ENCODE results near the gene RELN. TPM values are rescaled to one million over a fixed set of nuclear protein-coding genes. Genes with fewer than 3 reads are reported as not detected.

RELN gene
- total RNA-seq, 1 experiment from 2014 or later = 0.20 TPM

DNA sequence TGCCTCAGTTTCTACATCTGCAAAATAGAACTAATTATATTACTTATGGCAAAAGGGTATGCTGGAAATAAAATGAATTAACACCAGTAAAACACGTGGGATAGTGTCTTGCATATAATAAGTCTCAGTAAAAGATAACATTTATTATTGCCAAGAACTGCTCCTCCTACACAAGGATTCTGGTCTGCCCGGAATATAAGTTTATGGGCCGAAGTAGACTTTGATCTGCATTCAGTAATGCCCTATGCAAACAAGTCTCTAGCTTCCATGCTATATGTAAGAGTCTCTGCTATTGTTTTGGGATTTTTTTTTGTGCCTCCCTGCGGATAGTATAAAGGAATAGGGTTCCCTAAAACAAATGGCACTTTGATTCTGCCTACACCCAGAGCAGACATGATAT is 417.9 kb downstream of the RELN start (continued):
- TF ChIP-seq, protein P1, sequence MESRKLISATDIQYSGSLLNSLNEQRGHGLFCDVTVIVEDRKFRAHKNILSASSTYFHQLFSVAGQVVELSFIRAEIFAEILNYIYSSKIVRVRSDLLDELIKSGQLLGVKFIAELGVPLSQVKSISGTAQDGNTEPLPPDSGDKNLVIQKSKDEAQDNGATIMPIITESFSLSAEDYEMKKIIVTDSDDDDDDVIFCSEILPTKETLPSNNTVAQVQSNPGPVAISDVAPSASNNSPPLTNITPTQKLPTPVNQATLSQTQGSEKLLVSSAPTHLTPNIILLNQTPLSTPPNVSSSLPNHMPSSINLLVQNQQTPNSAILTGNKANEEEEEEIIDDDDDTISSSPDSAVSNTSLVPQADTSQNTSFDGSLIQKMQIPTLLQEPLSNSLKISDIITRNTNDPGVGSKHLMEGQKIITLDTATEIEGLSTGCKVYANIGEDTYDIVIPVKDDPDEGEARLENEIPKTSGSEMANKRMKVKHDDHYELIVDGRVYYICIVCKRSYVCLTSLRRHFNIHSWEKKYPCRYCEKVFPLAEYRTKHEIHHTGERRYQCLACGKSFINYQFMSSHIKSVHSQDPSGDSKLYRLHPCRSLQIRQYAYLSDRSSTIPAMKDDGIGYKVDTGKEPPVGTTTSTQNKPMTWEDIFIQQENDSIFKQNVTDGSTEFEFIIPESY (IDR thresholded peaks at IDR 0.05; ENCODE audit: extremely low read depth, insufficient replicate concordance, low read length) = no peak
- TF ChIP-seq, protein P2, sequence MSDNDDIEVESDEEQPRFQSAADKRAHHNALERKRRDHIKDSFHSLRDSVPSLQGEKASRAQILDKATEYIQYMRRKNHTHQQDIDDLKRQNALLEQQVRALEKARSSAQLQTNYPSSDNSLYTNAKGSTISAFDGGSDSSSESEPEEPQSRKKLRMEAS (IDR thresholded peaks at IDR 0.05) = no peak
- TF ChIP-seq POLR2A (IDR thresholded peaks at IDR 0.05; ENCODE audit: borderline replicate concordance, extremely low read depth, insufficient read depth, insufficient read length) (no peak), RAD21 (IDR thresholded peaks at IDR 0.05; ENCODE audit: low read depth) (no peak)
- TF ChIP-seq, protein P3, sequence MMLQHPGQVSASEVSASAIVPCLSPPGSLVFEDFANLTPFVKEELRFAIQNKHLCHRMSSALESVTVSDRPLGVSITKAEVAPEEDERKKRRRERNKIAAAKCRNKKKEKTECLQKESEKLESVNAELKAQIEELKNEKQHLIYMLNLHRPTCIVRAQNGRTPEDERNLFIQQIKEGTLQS (IDR thresholded peaks at IDR 0.05) = no peak

DNA sequence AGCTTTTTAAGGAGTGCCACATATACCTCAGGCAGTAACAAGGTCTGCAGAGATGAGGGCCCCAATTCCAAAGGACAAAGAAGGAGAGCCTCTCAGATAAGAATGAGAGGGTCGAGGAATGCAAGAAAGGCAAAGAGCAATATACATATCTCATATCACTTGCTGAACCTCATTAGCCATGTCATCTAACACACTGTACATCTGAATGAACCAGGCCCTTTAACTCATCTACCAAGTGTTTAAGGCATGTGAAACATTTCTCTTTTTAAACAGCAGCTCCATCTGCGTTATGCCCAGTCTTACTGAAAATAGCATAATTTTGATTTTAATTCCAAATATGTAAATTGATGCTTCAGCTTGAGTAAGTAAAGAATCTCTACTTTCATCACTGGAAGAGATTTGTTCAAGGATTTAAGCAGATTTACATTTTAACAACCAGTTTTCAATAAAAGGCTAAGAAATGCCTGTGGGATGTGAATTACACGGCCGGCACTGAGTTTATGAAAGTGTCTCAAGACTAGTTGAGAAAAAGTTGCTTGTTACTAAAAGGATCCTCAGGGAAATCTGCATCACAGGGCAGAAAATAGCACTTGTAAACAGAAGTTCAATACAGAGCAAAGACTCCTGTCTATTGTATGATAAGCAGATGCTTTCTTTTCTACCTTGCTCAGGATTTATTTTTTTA is 419.7 kb downstream of the RELN start:
- no peaks in the 10 kb centered on the region for H3K9me2 ChIP-seq (ENCODE audit: insufficient read depth)
- no peak overlapping the region for H3K9ac ChIP-seq (ENCODE audit: low read length)
- H3K79me2 ChIP-seq (ENCODE audit: insufficient read depth, low read length) = no peaks in the 10 kb centered on the region
- DNase-seq (ENCODE audit: low read depth, low spot score) (no peak), ATAC-seq (no peak)
- RAD21 ChIA-PET (ENCODE audit: low non-redundant PET in 1 of 2, low total read pairs in 2 of 2, uncharacterized antibody in 2 of 2, unreplicated experiment in 2 of 2) = no interaction called here
- TF ChIP-seq, protein P4, sequence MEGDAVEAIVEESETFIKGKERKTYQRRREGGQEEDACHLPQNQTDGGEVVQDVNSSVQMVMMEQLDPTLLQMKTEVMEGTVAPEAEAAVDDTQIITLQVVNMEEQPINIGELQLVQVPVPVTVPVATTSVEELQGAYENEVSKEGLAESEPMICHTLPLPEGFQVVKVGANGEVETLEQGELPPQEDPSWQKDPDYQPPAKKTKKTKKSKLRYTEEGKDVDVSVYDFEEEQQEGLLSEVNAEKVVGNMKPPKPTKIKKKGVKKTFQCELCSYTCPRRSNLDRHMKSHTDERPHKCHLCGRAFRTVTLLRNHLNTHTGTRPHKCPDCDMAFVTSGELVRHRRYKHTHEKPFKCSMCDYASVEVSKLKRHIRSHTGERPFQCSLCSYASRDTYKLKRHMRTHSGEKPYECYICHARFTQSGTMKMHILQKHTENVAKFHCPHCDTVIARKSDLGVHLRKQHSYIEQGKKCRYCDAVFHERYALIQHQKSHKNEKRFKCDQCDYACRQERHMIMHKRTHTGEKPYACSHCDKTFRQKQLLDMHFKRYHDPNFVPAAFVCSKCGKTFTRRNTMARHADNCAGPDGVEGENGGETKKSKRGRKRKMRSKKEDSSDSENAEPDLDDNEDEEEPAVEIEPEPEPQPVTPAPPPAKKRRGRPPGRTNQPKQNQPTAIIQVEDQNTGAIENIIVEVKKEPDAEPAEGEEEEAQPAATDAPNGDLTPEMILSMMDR (IDR thresholded peaks at IDR 0.05 in 2 of 3, conservative IDR thresholded peaks at IDR 0.05 in 1 of 3; ENCODE audit: borderline replicate concordance in 1 of 3, insufficient read depth in 1 of 3, low read depth in 2 of 3, low read length in 2 of 3) = no peak
- H3K4me3 ChIP-seq (replicated peaks in 1 of 2; ENCODE audit: low read depth in 1 of 2, low read length in 2 of 2) = no peak overlapping the region
- no peaks in the 10 kb centered on the region for H3K36me3 ChIP-seq (ENCODE audit: control insufficient read depth in 1 of 2, insufficient read depth in 2 of 2, low read length in 2 of 2)
- CTCF ChIA-PET = no interaction called here
- H3K4me1 ChIP-seq (ENCODE audit: control insufficient read depth in 1 of 2, insufficient read depth in 2 of 2, low read length in 2 of 2) = no peaks in the 10 kb centered on the region
- H3K4me2 ChIP-seq (ENCODE audit: low read length) = no peak overlapping the region
- intact Hi-C loops (cut with micrococcal nuclease) = loop anchor here (5.0 to 10.0 kb wide), 2 partner anchors 1285 to 1348 kb away; no protein-coding TSS in a partner anchor
- H2AFZ ChIP-seq (ENCODE audit: low read depth, low read length, poor library complexity, severe bottlenecking) = no peak overlapping the region
- H3K27me3 ChIP-seq (ENCODE audit: insufficient read depth, low read length) = peaks cover 68% of the 10 kb centered on the region
- no TSS peak for BruUV-seq (replicated peaks)
- no peaks in the 10 kb centered on the region for H3K9me3 ChIP-seq (ENCODE audit: control insufficient read depth in 1 of 2, insufficient read depth in 1 of 2, low read depth in 1 of 2, low read length in 2 of 2)
- no peaks in the 10 kb centered on the region for H4K20me1 ChIP-seq (ENCODE audit: insufficient read depth)
- H3K27ac ChIP-seq (ENCODE audit: low read depth, low read length) = no peak overlapping the region
- POLR2A ChIA-PET = no interaction called here

All from HCT116 (cell line).